Measurements from ENCODE around the gene NUP133.
A peak's percentile ranks its signal among the peaks of the same experiment; 100 is the strongest.

Gene NUP133

GRCh38 chr1:229507951-229508822, at the start of gene NUP133:
TSS of gene NUP133 (minus strand) at chr1:229508341. CDS start at chr1:229508249, 92 bp downstream.
- Histone ChIP-seq H3K9me3 (ENCODE audit: low read length) (no peaks in the 10 kb centered on the region), H3K36me3 (ENCODE audit: insufficient read depth, low read length) (no peaks in the 10 kb centered on the region), H3K27me3 (ENCODE audit: control insufficient read depth in 1 of 2, insufficient read depth in 2 of 2, low read length in 2 of 2) (no peaks in the 10 kb centered on the region), H3K4me1 (ENCODE audit: insufficient read depth, low read length) (peaks cover 19% of the 10 kb centered on the region), H3K27ac (ENCODE audit: low read depth, low read length) (peak within 1 kb of the TSS; percentile 99), H3K9ac (ENCODE audit: low read length) (peak within 1 kb of the TSS; percentile 99), H3K4me3 (ENCODE audit: low read depth in 1 of 2, low read length in 2 of 2) (peak within 1 kb of the TSS; percentile 94 to 98)

- Histone ChIP-seq H3K9ac (ENCODE audit: low read length) (peak overlapping the region; percentile 77), H3K27ac (ENCODE audit: low read depth, low read length) (peak overlapping the region; percentile 64), H3K27me3 (ENCODE audit: control insufficient read depth in 1 of 2, insufficient read depth in 2 of 2, low read length in 2 of 2) (no peaks in the 10 kb centered on the region), H3K36me3 (ENCODE audit: insufficient read depth, low read length) (no peaks in the 10 kb centered on the region), H3K4me1 (ENCODE audit: insufficient read depth, low read length) (peaks cover 31% of the 10 kb centered on the region), H3K4me3 (ENCODE audit: low read depth in 1 of 2, low read length in 2 of 2) (peak overlapping the region; percentile 56 to 88), H3K9me3 (ENCODE audit: low read length) (no peaks in the 10 kb centered on the region)
These were observed 49.2 kb upstream of the NUP133 start for GRCh38 chr1:229557200-229557850.

- Histone ChIP-seq H3K4me1 (ENCODE audit: insufficient read depth, low read length) (peaks cover 40% of the 10 kb centered on the region), H3K27me3 (ENCODE audit: control insufficient read depth in 1 of 2, insufficient read depth in 2 of 2, low read length in 2 of 2) (no peaks in the 10 kb centered on the region), H3K9me3 (ENCODE audit: low read length) (no peaks in the 10 kb centered on the region), H3K27ac (ENCODE audit: low read depth, low read length) (no peak overlapping the region), H3K4me3 (ENCODE audit: low read depth in 1 of 2, low read length in 2 of 2) (no peak overlapping the region), H3K36me3 (ENCODE audit: insufficient read depth, low read length) (no peaks in the 10 kb centered on the region), H3K9ac (ENCODE audit: low read length) (no peak overlapping the region)
These were observed 46.9 kb upstream of the NUP133 start for GRCh38 chr1:229554886-229555621.

GRCh38 chr1:229553621-229554130, 45.5 kb upstream of the NUP133 start:
- no peaks in the 10 kb centered on the region for H3K27me3 ChIP-seq (ENCODE audit: control insufficient read depth in 1 of 2, insufficient read depth in 2 of 2, low read length in 2 of 2)
- H3K27ac ChIP-seq (ENCODE audit: low read depth, low read length) = no peak overlapping the region
- peaks cover 37% of the 10 kb centered on the region for H3K4me1 ChIP-seq (ENCODE audit: insufficient read depth, low read length)
- no peak overlapping the region for H3K4me3 ChIP-seq (ENCODE audit: low read depth in 1 of 2, low read length in 2 of 2)
- H3K9me3 ChIP-seq (ENCODE audit: low read length) = no peaks in the 10 kb centered on the region
- no peak overlapping the region for H3K9ac ChIP-seq (ENCODE audit: low read length)
- H3K36me3 ChIP-seq (ENCODE audit: insufficient read depth, low read length) = no peaks in the 10 kb centered on the region

GRCh38 chr1:229552732-229553131, 44.6 kb upstream of the NUP133 start:
- H3K4me1 ChIP-seq (ENCODE audit: insufficient read depth, low read length) = peaks cover 37% of the 10 kb centered on the region
- H3K36me3 ChIP-seq (ENCODE audit: insufficient read depth, low read length) = peaks cover 5% of the 10 kb centered on the region
- H3K4me3 ChIP-seq (ENCODE audit: low read depth in 1 of 2, low read length in 2 of 2) = no peak overlapping the region
- H3K9ac ChIP-seq (ENCODE audit: low read length) = no peak overlapping the region
- H3K27me3 ChIP-seq (ENCODE audit: control insufficient read depth in 1 of 2, insufficient read depth in 2 of 2, low read length in 2 of 2) = no peaks in the 10 kb centered on the region
- H3K9me3 ChIP-seq (ENCODE audit: low read length) = no peaks in the 10 kb centered on the region
- H3K27ac ChIP-seq (ENCODE audit: low read depth, low read length) = no peak overlapping the region

GRCh38 chr1:229550812-229551567, 42.8 kb upstream of the NUP133 start:
- H3K27me3 ChIP-seq (ENCODE audit: control insufficient read depth in 1 of 2, insufficient read depth in 2 of 2, low read length in 2 of 2) = no peaks in the 10 kb centered on the region
- no peaks in the 10 kb centered on the region for H3K9me3 ChIP-seq (ENCODE audit: low read length)
- no peak overlapping the region for H3K9ac ChIP-seq (ENCODE audit: low read length)
- H3K4me1 ChIP-seq (ENCODE audit: insufficient read depth, low read length) = peaks cover 23% of the 10 kb centered on the region
- H3K36me3 ChIP-seq (ENCODE audit: insufficient read depth, low read length) = peaks cover 14% of the 10 kb centered on the region
- no peak overlapping the region for H3K4me3 ChIP-seq (ENCODE audit: low read depth in 1 of 2, low read length in 2 of 2)
- H3K27ac ChIP-seq (ENCODE audit: low read depth, low read length) = no peak overlapping the region

- Histone ChIP-seq H3K9me3 (ENCODE audit: low read length) (no peaks in the 10 kb centered on the region), H3K27me3 (ENCODE audit: control insufficient read depth in 1 of 2, insufficient read depth in 2 of 2, low read length in 2 of 2) (no peaks in the 10 kb centered on the region), H3K27ac (ENCODE audit: low read depth, low read length) (no peak overlapping the region), H3K4me1 (ENCODE audit: insufficient read depth, low read length) (peaks cover 10% of the 10 kb centered on the region), H3K9ac (ENCODE audit: low read length) (no peak overlapping the region), H3K4me3 (ENCODE audit: low read depth in 1 of 2, low read length in 2 of 2) (no peak overlapping the region), H3K36me3 (ENCODE audit: insufficient read depth, low read length) (peaks cover 33% of the 10 kb centered on the region)
These were observed 39.4 kb upstream of the NUP133 start for GRCh38 chr1:229547542-229547941.

GRCh38 chr1:229544587-229544986, 36.4 kb upstream of the NUP133 start:
- Histone ChIP-seq H3K27ac (ENCODE audit: low read depth, low read length) (no peak overlapping the region), H3K36me3 (ENCODE audit: insufficient read depth, low read length) (peaks cover 52% of the 10 kb centered on the region), H3K9ac (ENCODE audit: low read length) (no peak overlapping the region), H3K27me3 (ENCODE audit: control insufficient read depth in 1 of 2, insufficient read depth in 2 of 2, low read length in 2 of 2) (no peaks in the 10 kb centered on the region), H3K4me3 (ENCODE audit: low read depth in 1 of 2, low read length in 2 of 2) (no peak overlapping the region), H3K9me3 (ENCODE audit: low read length) (no peaks in the 10 kb centered on the region), H3K4me1 (ENCODE audit: insufficient read depth, low read length) (no peaks in the 10 kb centered on the region)

GRCh38 chr1:229539863-229540506, 31.8 kb upstream of the NUP133 start:
- H3K9me3 ChIP-seq (ENCODE audit: low read length) = no peaks in the 10 kb centered on the region
- H3K27me3 ChIP-seq (ENCODE audit: control insufficient read depth in 1 of 2, insufficient read depth in 2 of 2, low read length in 2 of 2) = no peaks in the 10 kb centered on the region
- H3K4me3 ChIP-seq (ENCODE audit: low read depth in 1 of 2, low read length in 2 of 2) = no peak overlapping the region
- no peaks in the 10 kb centered on the region for H3K4me1 ChIP-seq (ENCODE audit: insufficient read depth, low read length)
- no peak overlapping the region for H3K9ac ChIP-seq (ENCODE audit: low read length)
- H3K27ac ChIP-seq (ENCODE audit: low read depth, low read length) = no peak overlapping the region
- H3K36me3 ChIP-seq (ENCODE audit: insufficient read depth, low read length) = peaks cover 64% of the 10 kb centered on the region

GRCh38 chr1:229538945-229539344, 30.8 kb upstream of the NUP133 start:
- H3K27ac ChIP-seq (ENCODE audit: low read depth, low read length) = no peak overlapping the region
- no peaks in the 10 kb centered on the region for H3K27me3 ChIP-seq (ENCODE audit: control insufficient read depth in 1 of 2, insufficient read depth in 2 of 2, low read length in 2 of 2)
- H3K36me3 ChIP-seq (ENCODE audit: insufficient read depth, low read length) = peaks cover 56% of the 10 kb centered on the region
- H3K4me1 ChIP-seq (ENCODE audit: insufficient read depth, low read length) = no peaks in the 10 kb centered on the region
- H3K4me3 ChIP-seq (ENCODE audit: low read depth in 1 of 2, low read length in 2 of 2) = no peak overlapping the region
- H3K9me3 ChIP-seq (ENCODE audit: low read length) = no peaks in the 10 kb centered on the region
- H3K9ac ChIP-seq (ENCODE audit: low read length) = no peak overlapping the region
